ENCODE measurements around the gene MUC13.

The MUC13 gene

GRCh38 chr3:124928333-124929202 is 6.0 kb downstream of the MUC13 start:
- TF ChIP-seq ZNF274 (IDR thresholded peaks at IDR 0.05; ENCODE audit: low read depth, low read length) = no peak
- H3K4me3 ChIP-seq (ENCODE audit: low read length) = no peak overlapping the region

- H3K4me3 ChIP-seq (ENCODE audit: low read length) = no peak overlapping the region
- TF ChIP-seq ZNF274 (IDR thresholded peaks at IDR 0.05; ENCODE audit: low read depth, low read length) = no peak
Measured at GRCh38 chr3:124927574-124928045, 6.9 kb downstream of the MUC13 start.

- no peak overlapping the region for H3K4me3 ChIP-seq (ENCODE audit: low read length)
- TF ChIP-seq ZNF274 (IDR thresholded peaks at IDR 0.05; ENCODE audit: low read depth, low read length) = no peak
Measured at GRCh38 chr3:124926426-124927101, 8.0 kb downstream of the MUC13 start.

- no peak for TF ChIP-seq ZNF274 (IDR thresholded peaks at IDR 0.05; ENCODE audit: low read depth, low read length)
Measured at GRCh38 chr3:124924741-124925140, 9.8 kb downstream of the MUC13 start.

GRCh38 chr3:124923833-124924232 is 10.7 kb downstream of the MUC13 start:
- TF ChIP-seq ZNF274 (IDR thresholded peaks at IDR 0.05; ENCODE audit: low read depth, low read length) = no peak
- H3K4me3 ChIP-seq (ENCODE audit: low read length) = no peak overlapping the region

More at GRCh38 chr3:124924741-124925140, 9.8 kb downstream of the MUC13 start:
- no peak overlapping the region for H3K4me3 ChIP-seq (ENCODE audit: low read length)

GRCh38 chr3:124920718-124921117 is 13.8 kb downstream of the MUC13 start:
- TF ChIP-seq ZNF274 (IDR thresholded peaks at IDR 0.05; ENCODE audit: low read depth, low read length) = no peak
- no peak overlapping the region for H3K4me3 ChIP-seq (ENCODE audit: low read length)

GRCh38 chr3:124919756-124920155 is 14.8 kb downstream of the MUC13 start:
- no peak for TF ChIP-seq ZNF274 (IDR thresholded peaks at IDR 0.05; ENCODE audit: low read depth, low read length)

GRCh38 chr3:124918524-124918923 is 16.0 kb downstream of the MUC13 start:
- no peak overlapping the region for H3K4me3 ChIP-seq (ENCODE audit: low read length)
- TF ChIP-seq ZNF274 (IDR thresholded peaks at IDR 0.05; ENCODE audit: low read depth, low read length) = no peak

More at GRCh38 chr3:124919756-124920155, 14.8 kb downstream of the MUC13 start:
- no peak overlapping the region for H3K4me3 ChIP-seq (ENCODE audit: low read length)

- no peak for TF ChIP-seq ZNF274 (IDR thresholded peaks at IDR 0.05; ENCODE audit: low read depth, low read length)
- H3K4me3 ChIP-seq (ENCODE audit: low read length) = no peak overlapping the region
Measured at GRCh38 chr3:124916837-124917409, 17.6 kb downstream of the MUC13 start.

- no peak for TF ChIP-seq ZNF274 (IDR thresholded peaks at IDR 0.05; ENCODE audit: low read depth, low read length)
- no peak overlapping the region for H3K4me3 ChIP-seq (ENCODE audit: low read length)
Measured at GRCh38 chr3:124915254-124915653, 19.3 kb downstream of the MUC13 start.

- H3K4me3 ChIP-seq (ENCODE audit: low read length) = no peak overlapping the region
- TF ChIP-seq ZNF274 (IDR thresholded peaks at IDR 0.05; ENCODE audit: low read depth, low read length) = no peak
Measured at GRCh38 chr3:124907957-124908356, 26.6 kb downstream of the MUC13 start.

GRCh38 chr3:124904835-124905492 is 29.6 kb downstream of the MUC13 start:
- no peak for TF ChIP-seq ZNF274 (IDR thresholded peaks at IDR 0.05; ENCODE audit: low read depth, low read length)

GRCh38 chr3:124903896-124904834 is 30.4 kb downstream of the MUC13 start:
- no peak for TF ChIP-seq ZNF274 (IDR thresholded peaks at IDR 0.05; ENCODE audit: low read depth, low read length)
- H3K4me3 ChIP-seq (ENCODE audit: low read length) = no peak overlapping the region

More at GRCh38 chr3:124904835-124905492, 29.6 kb downstream of the MUC13 start:
- H3K4me3 ChIP-seq (ENCODE audit: low read length) = no peak overlapping the region
